ENCODE data around the gene BRD3. TPM values are rescaled to one million over a fixed set of nuclear protein-coding genes. Genes with fewer than 3 reads are reported as not detected.

The BRD3 gene
- total RNA-seq, 1 experiment from 2014 or later = 63.1 TPM

DNA sequence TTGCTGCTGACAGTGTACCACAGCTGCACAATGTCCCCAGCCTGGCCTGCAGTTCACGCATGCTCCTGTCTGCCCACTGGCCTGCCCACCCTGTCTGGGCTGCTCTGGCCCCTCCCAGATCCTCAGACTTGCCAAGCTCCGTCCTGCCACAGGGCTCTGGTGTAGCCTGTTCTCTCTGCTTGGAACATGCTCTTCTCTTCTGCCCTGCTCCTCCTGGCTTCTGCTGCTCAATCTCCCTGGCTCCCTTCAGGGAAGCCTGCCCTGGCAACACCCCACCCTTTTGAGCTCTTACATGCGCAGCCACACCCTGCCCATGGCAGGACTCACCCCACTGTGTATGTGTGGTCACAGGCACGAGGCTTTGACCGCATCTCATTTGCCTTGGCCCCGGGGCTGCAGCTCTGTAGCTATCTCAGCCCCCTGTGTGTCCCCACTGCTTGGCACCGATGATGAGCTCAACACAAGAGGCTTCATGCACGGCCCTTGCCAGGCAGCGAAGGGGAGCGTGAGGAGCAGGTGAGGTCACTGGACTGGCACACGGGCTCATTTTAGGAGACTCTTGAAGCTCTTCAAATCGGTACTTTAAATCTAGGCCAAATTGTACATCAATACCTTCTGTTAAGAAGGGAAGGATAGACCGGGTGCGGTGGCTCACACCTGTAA is 20.4 kb upstream of the BRD3 start:
- Histone ChIP-seq H3K23me2 (ENCODE audit: insufficient read length, low read depth, low read length, poor library complexity, severe bottlenecking) (no peaks in the 10 kb centered on the region), H3K27ac (ENCODE audit: insufficient read length, low read depth, low read length) (no peak overlapping the region), H3K14ac (ENCODE audit: insufficient read depth, low read length) (no peak overlapping the region), H2AK5ac (ENCODE audit: insufficient read length, low read length) (no peak overlapping the region), H3K79me2 (ENCODE audit: insufficient read depth, low read length) (no peaks in the 10 kb centered on the region), H3K4ac (ENCODE audit: low read depth, low read length) (no peak overlapping the region), H3K79me1 (ENCODE audit: insufficient read depth, low read depth, low read length, poor library complexity, severe bottlenecking) (no peaks in the 10 kb centered on the region), H3K9ac (ENCODE audit: extremely low read depth, insufficient read length, low read length) (no peak overlapping the region), H3T11ph (ENCODE audit: low read length) (no peak overlapping the region), H3K9me3 (ENCODE audit: control insufficient read depth, low read depth, low read length) (peaks cover 7% of the 10 kb centered on the region), H2BK20ac (ENCODE audit: low read depth, low read length, poor library complexity, severe bottlenecking) (no peak overlapping the region), H4K91ac (ENCODE audit: insufficient read length, low read depth, low read length) (no peak overlapping the region), H3K4me2 (ENCODE audit: insufficient read depth, insufficient read length, low read length) (no peak overlapping the region), H2BK15ac (ENCODE audit: low read depth, low read length) (no peak overlapping the region), H2BK12ac (ENCODE audit: insufficient read length, low read depth, low read length) (no peak overlapping the region), H4K5ac (ENCODE audit: insufficient read length, low read depth, low read length) (no peak overlapping the region), H2BK5ac (ENCODE audit: insufficient read length, low read length) (no peak overlapping the region), H3K27me3 (ENCODE audit: insufficient read depth, low read length) (no peaks in the 10 kb centered on the region), H4K8ac (replicated peaks; ENCODE audit: insufficient read length, low read depth, low read length) (no peak overlapping the region), H3K4me1 (ENCODE audit: insufficient read depth, low read length) (no peaks in the 10 kb centered on the region), H3K18ac (ENCODE audit: insufficient read length, low read depth, low read length) (no peak overlapping the region), H2BK120ac (ENCODE audit: low read depth, low read length, poor library complexity, severe bottlenecking) (no peak overlapping the region), H2AFZ (ENCODE audit: low read length) (no peak overlapping the region), H3K56ac (ENCODE audit: insufficient read length, low read depth, low read length) (no peak overlapping the region), H3K23ac (ENCODE audit: insufficient read length, low read depth, low read length) (no peak overlapping the region), H4K20me1 (ENCODE audit: control insufficient read depth, insufficient read depth, insufficient read length) (no peaks in the 10 kb centered on the region)
- Mint-ChIP-seq H3K4me3 (no peak overlapping the region), H3K27me3 (ENCODE audit: low read depth) (peaks cover 21% of the 10 kb centered on the region), H3K36me3 (ENCODE audit: insufficient read depth in 1 of 3, low read depth in 3 of 3) (peaks cover 1 to 8% (median 2%) of the 10 kb centered on the region in 3 experiments; a peak in 4 of 7 replicates), H3K4me1 (peaks cover 6% of the 10 kb centered on the region in 2 experiments; a peak in 3 of 4 replicates), H3K27ac (no peak overlapping the region), H3K9me3 (peaks cover 15 to 23% of the 10 kb centered on the region in 2 experiments)
- WGBS (ENCODE audit: extremely low coverage, insufficient read length, low lambda C conversion rate) = no CpG with 5 or more reads among the region's 14 CpGs
- no peak for TF ChIP-seq CTCF (conservative IDR thresholded peaks at IDR 0.05)
- no peak for DNase-seq

Data from H9 (cell line).